Activated naive CD4-positive, alpha-beta T cell treated with Interleukin-2 at 50 U/mL for 16 hours (primary cell): Measurements from ENCODE around the gene MRGPRF.

ENCODE experiments used
- DNase-seq: peaks from one replicate; pipeline ENCODE4 v3.0.0-alpha.2; 2020

MRGPRF gene

GRCh38 chr11:69013009-69013951, at the start of gene MRGPRF:
MRGPRF (minus strand) TSS chr11:69013246; CDS start chr11:69009901, 3,345 bp downstream.
- DNase-seq: no peak

- DNase-seq: no peak
Observed at GRCh38 chr11:69062169-69062855, 49.3 kb upstream of the MRGPRF start.

DNA sequence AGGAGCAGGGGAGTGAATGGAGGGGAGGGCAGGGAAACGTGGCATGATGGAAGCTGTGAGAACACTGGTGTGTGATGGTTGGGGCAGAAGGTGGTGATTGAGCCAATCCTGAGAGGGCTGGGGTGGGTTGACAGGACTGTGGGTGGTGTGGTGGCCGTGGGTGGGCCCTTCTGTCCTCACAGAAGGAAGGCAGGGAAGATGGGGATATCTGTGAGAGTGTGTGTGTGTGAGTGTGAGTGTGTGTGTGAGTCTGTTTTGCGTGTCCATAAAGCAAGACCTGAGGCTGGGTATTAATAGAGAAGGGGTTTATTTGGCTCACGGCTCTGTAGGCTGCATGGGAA, 48.6 kb upstream of the MRGPRF start:
- no peak for DNase-seq

DNA sequence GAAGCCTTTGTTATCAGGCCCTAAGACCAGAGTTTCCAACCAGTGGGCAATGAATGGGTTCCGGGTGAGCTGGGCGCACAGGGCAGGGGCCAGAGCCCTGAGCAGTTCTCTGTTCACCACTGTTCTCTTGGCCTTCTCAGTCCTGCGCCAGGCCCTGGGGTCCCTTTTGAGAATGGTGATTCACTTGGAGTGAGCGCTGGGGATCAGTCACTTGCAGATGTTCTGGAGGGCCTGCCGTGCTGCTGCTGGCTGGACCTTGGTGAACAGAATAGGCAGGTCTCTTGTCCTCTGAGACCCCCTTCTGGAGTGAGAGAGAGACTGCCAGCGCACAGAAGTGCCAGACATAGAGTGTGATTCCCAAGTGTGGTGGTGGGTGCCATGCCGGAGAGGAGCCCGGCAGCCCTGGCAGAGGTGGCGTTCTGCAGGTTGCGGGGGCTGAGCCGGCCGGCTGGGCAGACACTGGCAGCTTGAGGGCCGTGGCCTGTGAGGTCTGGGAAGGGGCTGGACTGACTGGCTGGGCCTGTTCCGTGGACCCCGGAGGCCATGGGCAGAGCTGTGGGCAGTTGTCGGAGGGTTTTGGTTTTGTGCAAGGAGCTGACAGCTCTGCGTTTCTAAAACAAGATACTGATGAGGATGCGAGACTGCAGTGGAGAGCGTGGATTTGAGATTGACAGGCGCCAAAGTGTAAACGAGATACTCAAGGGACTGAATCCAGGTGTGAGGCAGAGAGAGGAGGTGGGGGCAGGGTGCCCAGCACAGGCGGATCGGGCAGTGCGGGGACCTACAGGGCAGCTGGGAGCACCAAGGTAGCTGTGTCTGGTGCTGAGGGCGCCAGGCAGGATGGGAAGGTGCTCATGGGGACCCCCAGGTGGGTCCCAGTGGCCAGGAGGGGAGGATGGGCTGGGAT, 48.0 kb upstream of the MRGPRF start:
- no peak for DNase-seq

GRCh38 chr11:69059985-69060384, 46.9 kb upstream of the MRGPRF start:
- no peak for DNase-seq

GRCh38 chr11:69059429-69059828, 46.4 kb upstream of the MRGPRF start:
- DNase-seq: no peak

GRCh38 chr11:69058511-69059270, 45.6 kb upstream of the MRGPRF start:
- no peak for DNase-seq

GRCh38 chr11:69057801-69058200, 44.8 kb upstream of the MRGPRF start:
- DNase-seq: no peak

GRCh38 chr11:69057236-69057635, 44.2 kb upstream of the MRGPRF start:
- no peak for DNase-seq

DNA sequence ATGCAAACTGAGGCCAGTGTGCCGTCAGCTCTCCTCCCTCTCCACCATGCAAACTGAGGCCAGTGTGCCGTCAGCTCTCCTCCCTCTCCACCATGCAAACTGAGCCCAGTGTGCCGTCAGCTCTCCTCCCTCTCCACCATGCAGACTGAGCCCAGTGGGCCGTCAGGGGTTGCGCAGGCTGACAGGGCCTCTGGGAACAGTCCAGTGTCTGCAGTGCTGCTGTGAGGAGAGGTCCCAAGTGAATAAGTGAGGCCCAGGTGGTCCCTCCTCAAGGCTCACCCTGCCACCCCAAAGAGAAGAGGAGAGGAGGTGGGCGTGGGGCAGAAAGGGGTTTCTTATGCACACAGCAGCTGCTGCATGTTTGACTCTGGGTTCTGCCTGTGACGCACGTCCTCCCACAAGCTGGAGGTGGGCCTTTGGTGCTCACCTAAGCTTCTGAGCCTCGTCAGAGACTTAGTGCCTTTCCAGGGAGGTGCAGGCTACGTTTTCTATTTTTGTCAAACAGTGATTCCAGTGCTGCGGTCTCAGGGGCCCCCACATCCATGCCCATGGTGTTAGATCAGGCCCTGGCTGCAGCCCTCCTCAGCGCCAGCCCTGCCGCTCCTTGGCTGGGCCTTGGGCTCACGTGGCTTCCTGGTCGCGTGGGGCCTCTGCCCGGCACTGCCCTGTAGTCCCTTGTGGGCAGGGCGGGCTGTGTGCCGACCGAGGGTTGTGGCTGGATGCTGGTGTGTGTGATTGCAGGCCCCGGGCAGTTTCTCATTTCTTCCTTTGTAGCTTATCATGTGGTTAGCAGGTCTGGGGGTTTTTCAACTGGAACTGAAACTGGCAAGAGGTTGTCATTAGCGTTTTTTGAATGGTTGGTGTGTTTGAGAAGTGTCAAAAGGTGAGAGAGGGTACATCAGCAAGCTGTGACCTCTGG, 42.8 kb upstream of the MRGPRF start:
- no peak for DNase-seq

- DNase-seq: no peak
Observed at GRCh38 chr11:69055212-69055586, 42.2 kb upstream of the MRGPRF start.

DNA sequence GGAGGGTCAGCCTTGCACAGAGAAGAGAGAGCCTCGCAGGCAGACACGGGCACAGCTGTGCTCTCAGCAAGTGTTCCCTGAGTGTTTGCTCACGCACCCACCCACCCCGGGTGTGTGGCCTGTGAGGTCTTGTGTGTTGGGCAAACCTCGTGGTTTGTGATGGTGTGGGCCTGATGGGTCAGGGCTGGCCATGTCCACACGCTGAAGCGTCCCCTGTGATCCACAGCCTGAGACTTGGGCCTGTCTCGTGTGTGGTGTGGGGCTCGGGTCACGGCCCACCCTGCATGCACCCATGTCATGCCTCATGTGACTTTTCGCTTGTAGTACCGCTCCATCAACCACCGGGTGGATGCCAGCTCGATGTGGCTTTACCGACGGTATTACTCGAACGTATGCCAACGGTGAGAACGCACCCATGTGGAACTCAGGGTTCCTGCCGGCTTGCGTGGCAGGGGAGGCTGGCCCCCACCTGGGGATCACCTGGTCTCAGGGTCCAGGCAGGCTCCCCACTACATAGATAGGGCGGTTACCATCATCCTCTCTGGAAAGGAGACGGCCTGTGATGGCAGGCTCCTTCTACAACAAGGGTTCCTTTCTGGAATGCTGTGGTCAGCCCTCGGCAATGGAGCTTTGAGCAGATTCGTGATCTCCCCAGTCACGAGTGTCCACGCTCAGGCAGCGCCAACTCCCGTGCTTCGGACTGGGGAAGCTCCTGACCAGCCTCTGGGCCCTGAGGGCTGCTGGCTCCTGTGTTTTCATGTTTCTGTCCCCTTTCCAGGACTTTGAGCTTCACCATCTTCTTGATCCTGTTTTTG, 41.6 kb upstream of the MRGPRF start:
- DNase-seq: no peak

DNA sequence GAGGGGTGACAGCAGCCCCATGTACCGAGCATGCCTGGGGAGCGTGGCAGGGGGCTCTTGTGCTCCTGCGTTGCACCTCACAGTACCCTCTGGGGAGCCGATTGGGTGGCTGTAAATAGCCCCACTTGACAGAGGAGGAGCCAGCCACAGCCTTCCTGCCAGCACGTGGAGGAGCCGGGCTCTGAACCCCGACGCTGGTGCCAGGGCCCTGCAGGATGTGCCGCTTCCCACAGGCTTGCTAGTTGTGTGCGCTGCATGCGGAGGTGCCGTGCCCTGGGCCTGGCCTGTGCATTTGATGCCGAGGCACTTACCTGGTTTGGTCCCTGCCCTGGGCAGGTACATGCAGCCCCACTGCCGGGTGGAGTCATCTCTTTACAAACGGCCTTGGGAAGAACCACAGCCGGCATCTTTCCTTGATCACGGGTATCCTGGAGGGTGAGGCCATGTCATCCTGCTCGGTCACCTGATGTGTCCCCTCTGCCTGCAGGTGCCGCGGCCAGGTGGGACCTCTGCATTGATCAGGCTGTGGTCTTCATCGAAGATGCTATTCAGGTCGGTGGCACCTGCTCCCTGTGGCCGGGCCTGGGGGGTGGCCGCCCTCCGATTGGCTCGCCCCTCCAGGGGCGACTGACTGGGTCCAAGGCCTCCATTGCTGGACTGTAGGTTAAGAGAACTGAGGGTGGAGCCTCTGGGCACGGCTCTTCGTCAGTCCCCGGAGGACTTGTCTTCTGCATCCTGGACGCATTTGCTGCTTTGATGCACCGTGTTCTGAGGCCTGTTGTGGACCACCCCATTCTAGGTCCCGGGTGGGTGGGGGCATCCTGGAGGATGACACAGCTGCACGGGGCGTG, 40.7 kb upstream of the MRGPRF start:
- no peak for DNase-seq

- no peak for DNase-seq
Observed at GRCh38 chr11:69053169-69053477, 40.1 kb upstream of the MRGPRF start.

DNA sequence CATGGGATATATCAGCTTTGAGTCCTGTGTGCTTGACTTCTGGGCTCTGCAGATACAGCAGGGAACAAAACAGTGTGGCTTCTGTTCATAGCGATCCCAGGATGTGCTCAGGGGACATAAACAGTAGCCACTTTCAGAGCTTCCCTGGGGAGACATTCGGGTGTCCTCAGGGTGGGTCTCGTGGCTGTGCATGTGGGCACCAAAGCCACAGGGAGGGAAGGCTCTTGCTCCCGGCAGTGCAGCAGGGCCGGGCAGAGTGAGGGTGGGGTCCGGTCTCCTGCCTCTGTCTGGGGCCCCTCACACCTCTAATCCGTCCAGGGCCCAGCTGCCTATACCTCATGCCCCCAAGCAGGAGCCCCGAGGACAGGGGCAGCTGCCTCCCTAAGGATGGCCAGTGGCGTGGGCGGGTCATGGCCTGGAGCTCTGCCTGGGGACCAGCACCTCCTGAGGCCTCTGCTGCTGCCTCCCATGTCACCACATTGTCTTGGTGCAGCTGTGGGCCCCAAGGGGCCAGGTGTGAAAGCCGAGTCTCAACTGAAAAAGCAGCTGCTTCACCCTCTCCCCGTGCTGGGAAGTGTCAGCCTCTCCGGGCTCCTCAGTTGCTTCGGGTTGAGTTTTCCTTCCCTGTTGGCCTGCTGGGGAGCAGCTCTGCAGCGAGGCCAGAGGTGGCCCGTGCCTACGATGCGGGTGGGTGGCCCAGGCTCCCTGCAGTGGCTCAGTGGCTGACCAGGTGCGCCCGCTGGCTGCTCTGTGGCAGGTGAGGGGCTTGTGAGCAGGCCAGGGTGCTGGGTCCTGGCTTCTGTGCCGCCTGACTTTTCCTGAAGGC, 39.5 kb upstream of the MRGPRF start:
- no peak for DNase-seq

- DNase-seq: no peak
Observed at GRCh38 chr11:69051381-69052342, 38.6 kb upstream of the MRGPRF start.

DNA sequence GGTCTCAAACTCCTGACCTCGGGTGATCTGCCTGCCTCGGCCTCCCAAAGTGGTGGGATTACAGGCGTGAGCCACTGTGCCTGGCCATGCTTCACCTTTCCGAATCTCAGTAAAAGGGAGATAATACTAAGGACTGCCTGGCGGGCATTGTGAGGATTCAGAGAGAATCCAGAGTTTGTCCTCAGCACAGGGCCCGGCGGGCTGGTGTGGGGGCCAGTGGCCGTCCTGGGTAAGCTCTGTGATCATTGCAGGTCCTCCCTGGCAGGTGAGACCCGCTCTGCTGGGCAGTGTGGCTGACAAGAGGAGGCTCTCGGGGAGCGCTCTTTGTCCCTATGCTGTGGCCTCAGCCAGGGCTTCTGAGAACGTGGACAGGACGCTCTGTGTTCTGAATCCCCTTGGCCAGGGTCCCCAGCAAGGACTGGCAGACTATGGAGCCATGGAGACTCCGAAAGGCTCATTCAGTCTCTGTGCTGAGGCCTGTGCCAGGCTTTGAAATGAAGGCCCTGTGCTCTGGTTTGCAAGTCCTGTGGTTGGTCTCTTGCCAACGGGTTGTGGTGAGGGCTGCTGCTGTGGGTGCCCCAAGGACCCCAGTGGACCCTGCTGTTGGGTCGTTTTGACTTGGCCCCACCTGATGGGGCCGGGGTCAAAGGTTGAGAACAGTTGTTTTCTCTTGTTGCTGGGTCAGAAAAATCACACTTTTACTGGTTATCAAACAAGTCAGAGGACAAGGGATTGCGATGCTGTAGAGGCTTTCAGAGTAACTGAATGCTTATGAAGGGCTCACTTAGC, 37.7 kb upstream of the MRGPRF start:
- DNase-seq: no peak
